Measurements from ENCODE around the gene PRPF38A.

DNA sequence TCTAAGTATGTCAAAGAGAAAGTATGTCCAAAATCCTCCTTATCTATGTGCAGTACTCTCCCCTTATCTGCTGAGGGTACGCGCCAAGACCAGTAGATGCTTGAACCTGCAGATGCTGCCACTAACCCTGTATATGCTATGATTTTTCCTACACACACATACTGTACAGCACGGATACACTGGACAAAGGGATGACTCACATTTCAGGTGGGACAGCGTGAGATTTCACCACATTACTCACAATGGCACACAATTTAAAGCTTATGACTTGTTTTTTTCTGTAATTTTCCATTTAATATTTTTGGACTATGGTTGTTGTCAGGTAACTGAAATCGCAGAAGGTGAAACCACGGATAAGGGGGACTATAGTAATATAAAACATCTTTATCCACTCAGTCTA lies 4.3 kb upstream of the PRPF38A start:
- no peak for TF ChIP-seq CTCF (IDR thresholded peaks at IDR 0.05)
- no peak for TF ChIP-seq POLR2A (IDR thresholded peaks at IDR 0.05)
- TF ChIP-seq POLR2AphosphoS5 (IDR thresholded peaks at IDR 0.05): no peak
- no peak for TF ChIP-seq EP300 (IDR thresholded peaks at IDR 0.05)

All from stomach (tissue), 4 donors.